ENCODE results near the gene IFIT3. TPM values are rescaled to one million over a fixed set of nuclear protein-coding genes. Genes with fewer than 3 reads are reported as not detected.
"Not testable (repeated sequence)": the region's sequence is repeated elsewhere in the genome, so short reads cannot be mapped to it uniquely, and the experiment has no call there.

The IFIT3 gene
- total RNA-seq, 1 donor from 2014 or later = 5.3 TPM

DNA sequence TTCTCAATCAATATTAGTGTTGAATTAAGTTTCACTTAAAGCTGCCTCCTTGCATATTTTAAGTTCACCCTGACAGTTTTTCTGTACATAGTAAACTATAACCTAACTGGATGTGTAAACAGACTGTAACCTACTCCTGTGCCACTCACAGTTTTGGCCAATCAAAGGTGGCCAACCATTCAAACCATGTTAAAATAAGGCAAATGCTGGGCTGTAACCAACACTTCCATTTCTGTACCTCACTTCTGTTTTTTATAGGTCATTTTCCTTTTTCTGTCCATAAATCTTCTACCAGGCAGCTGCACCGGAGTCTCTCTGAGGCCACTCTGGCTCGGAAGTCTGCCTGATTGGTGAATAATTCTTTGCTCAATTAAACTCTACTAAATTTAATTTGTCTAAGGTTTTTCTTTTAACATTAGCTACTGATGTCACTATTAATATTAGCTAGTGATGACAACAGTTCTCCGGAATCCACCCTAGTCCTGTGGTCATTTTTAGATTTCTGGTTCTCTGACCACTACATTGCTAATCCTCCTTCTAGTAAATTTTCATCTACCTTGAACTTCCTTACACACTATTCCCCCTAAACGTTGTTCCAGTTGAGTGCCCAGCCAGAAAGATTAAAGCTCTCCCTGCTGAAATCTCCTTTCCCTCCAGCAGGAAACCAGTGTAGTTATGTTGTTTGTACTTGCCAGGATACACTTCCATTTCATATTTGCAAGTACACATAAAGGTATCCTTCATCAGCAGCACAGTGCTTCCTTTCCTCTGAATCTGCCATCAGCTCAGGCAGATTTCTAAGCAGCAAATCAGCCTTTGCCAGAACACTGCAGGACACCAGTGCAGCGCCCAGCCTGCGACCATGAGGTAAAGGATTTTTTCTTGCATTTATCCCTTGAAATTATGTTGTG, 44.5 kb upstream of the IFIT3 start:
- peak overlapping the region; percentile 51 for H3K4me3 ChIP-seq (ENCODE audit: low read depth, low read length)
- peak; percentile 10 for TF ChIP-seq CTCF (conservative IDR thresholded peaks at IDR 0.05; ENCODE audit: low read depth, low read length)
- peak; percentile 79 for DNase-seq (ENCODE audit: low read depth)

DNA sequence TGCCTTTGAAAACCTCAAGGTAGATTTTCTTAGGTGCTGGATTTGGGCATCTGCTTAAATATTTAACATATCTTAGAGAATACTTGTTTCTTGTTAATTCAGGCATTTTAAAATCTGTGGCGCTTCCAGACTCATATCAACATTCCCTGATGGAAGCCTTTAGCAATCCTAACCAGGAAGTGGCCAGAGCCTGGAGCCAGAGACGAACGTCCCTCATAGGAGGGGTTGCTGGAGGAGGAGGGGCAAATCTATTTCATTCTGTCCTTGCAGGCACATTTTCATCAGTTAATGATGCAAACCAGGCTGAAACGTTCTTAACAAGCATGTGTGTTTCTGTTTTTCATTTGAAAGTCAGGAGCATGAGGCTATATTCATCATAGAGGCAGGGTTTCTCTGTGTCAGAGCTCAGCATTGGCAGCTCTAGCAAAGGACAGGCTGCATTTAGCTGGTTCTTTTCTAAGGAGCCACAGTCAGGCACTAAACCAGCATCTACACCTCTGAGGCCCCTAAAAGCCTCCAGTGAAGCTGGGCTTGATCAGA, 43.8 kb upstream of the IFIT3 start:
- DNase-seq (ENCODE audit: low read depth) = peak; percentile 66
- H3K4me3 ChIP-seq (ENCODE audit: low read depth, low read length) = peak overlapping the region; percentile 51
- no peak for TF ChIP-seq CTCF (conservative IDR thresholded peaks at IDR 0.05; ENCODE audit: low read depth, low read length)

DNA sequence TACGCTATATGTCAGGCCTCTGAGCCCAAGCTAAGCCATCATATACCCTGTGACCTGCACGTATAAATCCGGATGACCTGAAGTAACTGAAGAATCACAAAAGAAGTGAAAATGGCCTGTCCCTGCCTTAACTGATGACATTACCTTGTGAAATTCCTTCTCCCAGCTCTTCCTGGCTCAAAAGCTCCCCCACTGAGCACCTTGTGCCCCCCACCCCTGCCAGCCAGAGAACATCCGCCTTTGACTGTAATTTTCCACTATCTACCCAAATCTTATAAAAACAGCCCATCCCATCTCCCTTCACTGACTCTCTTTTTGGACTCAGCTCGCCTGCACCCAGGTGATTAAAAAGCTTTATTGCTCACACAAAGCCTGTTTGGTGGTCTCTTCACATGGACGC, 43.1 kb upstream of the IFIT3 start:
- H3K4me3 ChIP-seq (ENCODE audit: low read depth, low read length) = peak overlapping the region; percentile 51
- DNase-seq (ENCODE audit: low read depth) = not testable (repeated sequence)

DNA sequence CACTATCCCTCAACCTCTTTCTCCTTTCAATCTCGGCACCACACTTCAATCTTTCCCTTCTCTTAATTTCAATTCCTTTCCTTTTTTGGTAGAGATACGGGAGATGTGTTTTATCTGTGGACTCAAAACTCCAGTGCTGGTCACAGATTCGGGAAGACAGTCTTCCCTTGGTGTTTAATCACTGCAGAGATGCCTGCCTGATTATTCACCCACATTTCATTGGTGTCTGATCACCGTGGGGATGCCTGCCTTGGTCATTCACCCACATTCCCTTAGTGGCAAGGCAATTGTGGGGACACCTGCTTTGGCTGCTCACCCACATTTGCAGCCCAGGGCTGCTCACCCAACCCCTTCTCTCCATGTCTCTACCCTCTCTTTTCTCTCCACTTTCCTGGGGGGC, 42.5 kb upstream of the IFIT3 start:
- not testable (repeated sequence) for DNase-seq (ENCODE audit: low read depth)
- H3K4me3 ChIP-seq (ENCODE audit: low read depth, low read length) = peak overlapping the region; percentile 51

DNA sequence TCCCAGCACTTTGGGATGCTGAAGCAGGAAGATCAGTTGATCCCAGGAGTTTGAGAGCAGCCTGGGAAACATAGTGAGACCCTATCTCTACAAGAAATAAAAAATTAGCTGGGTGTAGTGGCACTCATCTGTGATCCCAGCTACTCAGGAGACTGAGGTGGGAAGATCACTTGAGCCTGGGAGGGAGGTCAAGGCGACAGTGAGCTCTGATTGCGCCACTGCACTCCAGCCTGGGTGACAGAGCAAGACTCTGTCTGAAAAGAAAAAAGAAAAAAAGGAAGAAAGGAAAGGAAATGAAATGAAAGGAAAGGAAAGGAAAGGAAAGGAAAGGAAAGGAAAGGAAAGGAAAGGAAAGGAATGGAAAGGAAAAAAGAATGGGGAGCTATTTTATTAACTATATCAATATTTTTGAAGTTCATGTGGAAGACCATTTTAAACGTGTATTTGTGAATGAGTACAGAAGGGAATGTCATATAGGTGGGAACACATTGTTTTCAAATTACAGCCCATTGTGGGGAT, 33.0 kb upstream of the IFIT3 start:
- no peak for TF ChIP-seq CTCF (conservative IDR thresholded peaks at IDR 0.05; ENCODE audit: low read depth, low read length)
- no peak for DNase-seq (ENCODE audit: low read depth)
- H3K4me3 ChIP-seq (ENCODE audit: low read depth, low read length) = no peak overlapping the region

DNA sequence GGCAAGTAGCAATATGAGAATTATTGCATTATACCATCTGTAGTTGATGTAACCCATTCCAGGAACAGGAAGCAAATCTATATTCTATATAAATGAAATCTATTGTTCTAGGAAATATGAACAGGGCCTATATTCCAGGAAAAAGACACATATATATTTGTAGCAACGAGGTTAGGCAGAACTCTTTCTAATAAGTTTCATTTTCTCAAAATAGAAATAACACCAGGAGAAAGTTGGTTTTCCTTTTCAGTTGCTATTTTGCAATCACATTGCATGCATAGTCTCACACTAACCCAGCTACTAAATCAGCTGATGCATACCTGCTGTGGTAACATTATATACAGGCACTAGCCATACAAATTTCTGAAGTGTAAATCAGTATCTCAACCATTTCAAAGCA, 32.2 kb upstream of the IFIT3 start:
- no peak overlapping the region for H3K4me3 ChIP-seq (ENCODE audit: low read depth, low read length)
- DNase-seq (ENCODE audit: low read depth) = no peak
- TF ChIP-seq CTCF (conservative IDR thresholded peaks at IDR 0.05; ENCODE audit: low read depth, low read length) = no peak

- no peak for DNase-seq (ENCODE audit: low read depth)
- TF ChIP-seq CTCF (conservative IDR thresholded peaks at IDR 0.05; ENCODE audit: low read depth, low read length) = no peak
- H3K4me3 ChIP-seq (ENCODE audit: low read depth, low read length) = no peak overlapping the region
Measured at GRCh38 chr10:89296220-89296648, 31.6 kb upstream of the IFIT3 start.

DNA sequence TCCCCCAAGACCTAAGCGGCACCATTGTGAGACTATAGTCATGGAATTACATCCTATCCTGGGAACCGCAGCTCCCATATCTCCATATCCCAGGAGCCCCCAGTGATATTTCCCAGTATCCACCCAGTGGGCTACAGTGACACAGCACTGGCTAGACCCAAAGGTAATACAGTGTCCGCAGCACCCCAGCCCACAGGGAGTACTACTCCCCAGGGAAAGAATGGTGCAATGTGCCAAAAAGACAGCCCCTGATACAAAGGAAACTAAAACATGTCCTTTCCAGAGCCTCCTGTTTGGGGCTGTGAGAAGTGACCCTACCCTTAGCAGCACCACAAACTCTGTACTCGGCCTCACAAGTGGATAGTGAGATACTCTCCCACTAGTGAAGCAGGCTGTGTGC, 30.4 kb upstream of the IFIT3 start:
- no peak for DNase-seq (ENCODE audit: low read depth)

More for the DNA sequence above, 30.4 kb upstream of the IFIT3 start:
- TF ChIP-seq CTCF (conservative IDR thresholded peaks at IDR 0.05; ENCODE audit: low read depth, low read length) = no peak
- H3K4me3 ChIP-seq (ENCODE audit: low read depth, low read length) = no peak overlapping the region

Data from epithelial cell of proximal tubule (primary cell).